Measurements from ENCODE around the gene REEP1. TPM values are rescaled to one million over a fixed set of nuclear protein-coding genes. Genes with fewer than 3 reads are reported as not detected.

REEP1 gene
- total RNA-seq, 3 donors from 2014 or later: 0.13 to 0.35 TPM; not detected in 1

DNA sequence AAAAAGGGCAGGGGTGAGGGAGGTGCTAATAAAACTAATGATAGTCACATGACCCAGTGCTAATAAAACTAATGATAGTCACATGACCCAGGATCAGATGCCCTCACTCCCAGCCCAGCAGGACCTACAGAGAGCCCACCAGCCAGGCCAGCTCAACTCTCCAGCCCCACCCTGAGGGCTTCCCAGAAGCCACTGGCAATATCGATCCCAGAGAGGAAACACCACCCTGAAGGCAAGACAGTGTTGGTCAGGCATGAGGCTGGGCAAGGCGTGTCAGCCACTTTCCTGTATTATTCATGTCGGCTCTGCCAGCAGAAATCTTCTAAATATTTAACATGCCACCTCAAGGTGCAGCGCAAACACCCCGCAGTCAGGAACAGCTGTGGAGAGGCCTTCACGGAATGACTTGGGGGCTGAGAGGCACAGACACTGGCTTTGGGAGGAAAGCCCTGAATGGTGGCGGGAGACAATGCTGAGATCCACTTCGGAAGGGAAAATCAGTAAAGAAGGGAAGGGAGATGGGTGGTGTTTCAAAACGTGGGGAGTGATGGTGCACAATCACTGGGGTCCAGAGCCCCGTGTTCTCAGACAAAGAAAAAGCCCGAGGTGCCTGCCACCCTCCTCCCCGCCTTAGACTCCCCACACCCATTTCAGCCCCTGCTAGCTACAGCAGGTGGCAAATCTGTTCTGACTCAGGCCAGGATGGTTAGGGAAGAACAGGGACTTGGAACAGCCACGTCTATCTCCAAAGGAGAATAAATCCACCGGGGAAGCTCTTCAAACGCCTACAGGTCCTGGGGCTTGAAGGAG is 1.4 kb downstream of the REEP1 start:
- no peaks in the 10 kb centered on the region for H3K36me3 Mint-ChIP-seq (ENCODE audit: insufficient read depth)
- no peak for ATAC-seq
- H3K4me1 Mint-ChIP-seq (ENCODE audit: low read depth): peaks cover 16% of the 10 kb centered on the region
- DNase-seq: no peak
- H3K4me3 Mint-ChIP-seq: peak overlapping the region; percentile 75
- peaks cover 63% of the 10 kb centered on the region for H3K27me3 Mint-ChIP-seq (ENCODE audit: low read depth)
- peaks cover 10% of the 10 kb centered on the region for H3K9me3 Mint-ChIP-seq

- no peak for DNase-seq
- H3K9me3 Mint-ChIP-seq: no peaks in the 10 kb centered on the region
- ATAC-seq: no peak
- no peaks in the 10 kb centered on the region for H3K36me3 Mint-ChIP-seq (ENCODE audit: insufficient read depth)
- H3K4me1 Mint-ChIP-seq (ENCODE audit: low read depth): peaks cover 16% of the 10 kb centered on the region
- H3K27me3 Mint-ChIP-seq (ENCODE audit: low read depth): peaks cover 47% of the 10 kb centered on the region
- H3K4me3 Mint-ChIP-seq: no peak overlapping the region
These were observed 4.0 kb downstream of the REEP1 start for GRCh38 chr2:86333378-86333777.

DNA sequence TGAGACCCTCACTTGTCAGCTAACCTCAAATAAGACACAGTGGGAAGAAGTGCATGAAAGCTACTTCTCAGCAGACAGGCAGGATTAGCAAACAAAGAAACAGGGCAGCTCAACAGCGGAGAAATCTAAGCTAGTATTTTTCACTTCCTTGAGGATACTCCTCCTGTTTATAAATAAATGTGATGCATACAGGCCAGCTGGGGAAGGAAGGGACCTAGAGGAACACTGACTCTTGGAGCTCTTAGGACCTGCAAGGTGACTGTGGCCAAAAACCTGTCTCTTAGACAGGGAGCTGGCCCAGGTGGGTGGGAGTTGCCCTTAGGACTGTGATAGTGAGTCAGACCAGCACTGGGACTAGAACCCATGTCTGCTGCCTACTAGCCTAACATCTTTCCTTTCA is 4.8 kb downstream of the REEP1 start:
- ATAC-seq: no peak
- Mint-ChIP-seq H3K27me3 (ENCODE audit: low read depth) (peaks cover 41% of the 10 kb centered on the region), H3K36me3 (ENCODE audit: insufficient read depth) (no peaks in the 10 kb centered on the region), H3K4me1 (ENCODE audit: low read depth) (peaks cover 12% of the 10 kb centered on the region), H3K4me3 (no peak overlapping the region), H3K9me3 (no peaks in the 10 kb centered on the region)
- DNase-seq: no peak

DNA sequence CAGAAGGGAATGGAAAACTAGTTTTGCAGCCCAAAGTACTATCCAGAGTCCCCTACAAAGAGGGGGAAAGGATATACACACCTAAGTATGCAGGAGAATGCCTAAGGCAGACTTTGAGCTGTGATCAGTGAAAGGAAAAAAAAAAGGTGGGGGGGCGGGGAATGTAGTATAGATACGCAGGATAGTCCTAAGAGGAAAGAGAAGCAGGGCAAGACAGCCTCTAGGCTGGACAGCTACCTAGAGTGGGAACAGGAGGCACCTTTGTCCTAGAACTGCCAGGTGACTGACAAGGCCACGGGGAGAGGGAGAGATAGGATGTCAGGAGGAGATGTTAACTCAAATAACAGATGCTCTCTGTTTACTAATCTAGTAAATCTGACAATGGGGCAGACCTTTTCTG is 6.0 kb downstream of the REEP1 start:
- Mint-ChIP-seq H3K9me3 (no peaks in the 10 kb centered on the region), H3K4me3 (no peak overlapping the region), H3K36me3 (ENCODE audit: insufficient read depth) (no peaks in the 10 kb centered on the region), H3K27me3 (ENCODE audit: low read depth) (peaks cover 35% of the 10 kb centered on the region), H3K4me1 (ENCODE audit: low read depth) (peaks cover 6% of the 10 kb centered on the region)
- DNase-seq: no peak
- ATAC-seq: no peak

- no peaks in the 10 kb centered on the region for H3K9me3 Mint-ChIP-seq
- ATAC-seq (no peak), DNase-seq (no peak)
- H3K27me3 Mint-ChIP-seq (ENCODE audit: low read depth): peaks cover 23% of the 10 kb centered on the region
- H3K36me3 Mint-ChIP-seq (ENCODE audit: insufficient read depth): no peaks in the 10 kb centered on the region
- no peaks in the 10 kb centered on the region for H3K4me1 Mint-ChIP-seq (ENCODE audit: low read depth)
- H3K4me3 Mint-ChIP-seq: no peak overlapping the region
These were observed 7.4 kb downstream of the REEP1 start for GRCh38 chr2:86330001-86330400.

DNA sequence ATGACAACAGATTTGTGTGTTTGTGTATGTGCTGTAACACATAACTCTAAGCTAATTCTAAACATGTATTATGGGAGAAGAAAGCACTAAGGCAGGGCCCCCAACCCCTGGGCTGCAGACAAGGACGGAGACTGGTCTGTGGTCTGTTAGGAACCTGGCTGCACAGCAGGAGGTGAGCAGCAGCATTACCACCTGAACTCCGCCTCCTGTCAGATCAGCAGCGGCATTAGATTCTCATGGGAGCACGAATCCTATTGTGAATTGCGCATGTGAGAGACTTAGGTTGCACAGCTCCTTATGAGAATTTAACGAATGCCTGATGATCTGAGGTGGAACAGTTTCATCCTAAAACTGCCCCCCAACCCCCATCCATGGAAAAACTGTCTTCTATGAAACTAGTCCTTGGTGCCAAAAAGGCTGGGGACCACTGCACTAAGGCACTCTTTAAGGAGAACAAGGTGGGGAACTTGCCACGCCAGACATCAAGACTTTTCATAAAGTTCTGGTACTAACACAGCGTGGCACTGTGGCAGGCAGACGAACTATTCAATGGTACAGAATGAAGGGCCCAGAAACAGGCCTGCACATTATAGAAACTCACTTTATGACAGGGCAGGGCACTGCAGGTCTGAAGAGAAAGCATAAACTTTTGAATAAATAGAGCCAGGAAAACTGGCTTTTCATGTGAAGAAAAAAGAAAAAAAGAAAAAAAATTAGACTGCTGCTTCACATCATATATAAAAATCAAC is 14.0 kb downstream of the REEP1 start:
- H3K4me3 Mint-ChIP-seq: no peak overlapping the region
- DNase-seq (no peak), ATAC-seq (no peak)
- peaks cover 2% of the 10 kb centered on the region for H3K27me3 Mint-ChIP-seq (ENCODE audit: low read depth)
- H3K36me3 Mint-ChIP-seq (ENCODE audit: insufficient read depth): no peaks in the 10 kb centered on the region
- peaks cover 7% of the 10 kb centered on the region for H3K4me1 Mint-ChIP-seq (ENCODE audit: low read depth)
- no peaks in the 10 kb centered on the region for H3K9me3 Mint-ChIP-seq

DNA sequence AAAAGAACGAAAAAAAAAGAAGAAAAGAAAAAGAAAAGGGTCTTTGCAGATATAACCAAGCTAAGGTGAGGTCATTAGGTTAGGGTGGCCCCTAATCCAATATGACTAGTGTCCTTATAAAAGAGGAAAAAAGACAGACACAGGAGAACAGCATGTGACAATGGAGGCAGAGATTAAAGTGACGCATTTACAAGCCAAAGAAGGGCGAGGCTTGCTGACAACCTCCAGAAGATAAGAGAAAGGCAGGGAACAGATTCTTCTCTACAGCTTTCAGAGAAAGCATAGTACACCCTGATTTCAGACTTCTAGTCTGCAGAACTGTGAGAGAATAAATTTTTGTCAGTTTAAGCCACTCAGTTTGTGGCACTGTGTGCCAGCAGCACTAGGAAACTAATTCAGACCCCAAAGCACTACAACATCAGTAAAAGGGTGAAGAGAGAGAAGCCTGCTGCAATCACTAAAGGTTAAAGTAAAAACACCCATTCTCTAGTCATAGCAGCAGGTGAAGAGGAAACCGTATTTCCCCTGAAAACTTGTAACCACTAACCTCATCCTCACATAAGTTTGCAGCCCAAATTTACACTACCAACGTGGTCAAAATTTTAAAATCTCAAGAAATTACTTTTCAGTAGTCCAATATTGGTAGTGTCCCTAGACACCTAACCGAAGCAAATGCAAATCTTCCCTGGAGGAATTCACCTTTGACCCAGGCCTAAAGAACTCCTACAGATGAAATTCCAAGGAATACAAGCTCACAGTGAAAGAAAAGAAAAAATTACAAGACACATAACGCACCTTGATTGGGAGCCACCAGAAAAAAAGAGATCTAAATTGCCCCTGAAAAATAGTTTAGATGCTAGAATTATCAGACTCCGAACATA is 17.5 kb downstream of the REEP1 start:
- H3K4me1 Mint-ChIP-seq (ENCODE audit: low read depth): peaks cover 7% of the 10 kb centered on the region
- no peak overlapping the region for H3K4me3 Mint-ChIP-seq
- no peaks in the 10 kb centered on the region for H3K36me3 Mint-ChIP-seq (ENCODE audit: insufficient read depth)
- ATAC-seq (peak in 1 of 2 donors; percentile 18), DNase-seq (no peak)
- H3K27me3 Mint-ChIP-seq (ENCODE audit: low read depth): peaks cover 2% of the 10 kb centered on the region
- no peaks in the 10 kb centered on the region for H3K9me3 Mint-ChIP-seq

DNA sequence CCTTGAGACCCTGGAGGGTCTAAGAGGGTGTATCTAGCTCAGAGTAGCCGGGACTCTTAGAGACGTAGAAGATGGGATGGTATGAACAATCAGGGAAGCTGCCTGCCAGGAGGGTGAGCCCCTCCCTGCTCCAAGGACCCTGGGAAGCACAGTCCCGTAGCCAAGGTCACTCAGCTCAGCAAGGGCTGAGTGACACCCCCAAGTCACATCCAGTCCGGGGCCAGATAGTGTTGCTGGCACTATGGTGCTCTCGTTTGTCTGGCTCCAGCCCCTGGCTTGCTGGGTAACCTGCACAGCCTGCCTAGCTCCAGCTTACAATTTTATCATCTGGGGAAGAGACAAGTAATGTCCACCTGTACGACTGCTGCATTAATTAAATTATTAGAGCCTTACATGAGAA is 22.3 kb downstream of the REEP1 start:
- Mint-ChIP-seq H3K4me3 (no peak overlapping the region), H3K4me1 (ENCODE audit: low read depth) (peaks cover 6% of the 10 kb centered on the region), H3K36me3 (ENCODE audit: insufficient read depth) (no peaks in the 10 kb centered on the region), H3K27me3 (ENCODE audit: low read depth) (peaks cover 2% of the 10 kb centered on the region), H3K9me3 (no peaks in the 10 kb centered on the region)
- DNase-seq: no peak
- no peak for ATAC-seq

DNA sequence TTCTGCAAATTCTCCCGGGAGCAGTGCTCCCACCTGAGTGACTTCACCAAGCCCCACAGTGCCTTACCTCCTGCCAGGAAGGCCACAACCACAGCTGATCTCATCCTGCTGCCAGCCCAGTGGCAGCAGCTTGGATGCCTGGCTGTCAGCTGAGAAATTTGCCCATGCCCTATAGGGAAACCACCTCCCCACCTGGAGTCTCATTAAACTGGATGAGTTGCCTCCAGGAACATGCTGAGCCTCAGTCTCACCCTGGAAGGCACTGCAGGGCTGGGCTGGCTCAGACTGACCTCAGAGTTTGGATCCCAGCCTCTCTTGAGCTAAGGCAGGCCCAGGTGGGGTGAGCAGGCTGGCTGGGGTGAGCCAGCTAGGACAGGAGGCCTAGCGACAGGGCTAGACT is 23.3 kb downstream of the REEP1 start:
- no peaks in the 10 kb centered on the region for H3K9me3 Mint-ChIP-seq
- ATAC-seq: no peak
- no peaks in the 10 kb centered on the region for H3K27me3 Mint-ChIP-seq (ENCODE audit: low read depth)
- no peaks in the 10 kb centered on the region for H3K4me1 Mint-ChIP-seq (ENCODE audit: low read depth)
- H3K4me3 Mint-ChIP-seq: no peak overlapping the region
- H3K36me3 Mint-ChIP-seq (ENCODE audit: insufficient read depth): no peaks in the 10 kb centered on the region
- no peak for DNase-seq

- DNase-seq: no peak
These were observed 24.1 kb downstream of the REEP1 start for GRCh38 chr2:86313341-86313740.

DNA sequence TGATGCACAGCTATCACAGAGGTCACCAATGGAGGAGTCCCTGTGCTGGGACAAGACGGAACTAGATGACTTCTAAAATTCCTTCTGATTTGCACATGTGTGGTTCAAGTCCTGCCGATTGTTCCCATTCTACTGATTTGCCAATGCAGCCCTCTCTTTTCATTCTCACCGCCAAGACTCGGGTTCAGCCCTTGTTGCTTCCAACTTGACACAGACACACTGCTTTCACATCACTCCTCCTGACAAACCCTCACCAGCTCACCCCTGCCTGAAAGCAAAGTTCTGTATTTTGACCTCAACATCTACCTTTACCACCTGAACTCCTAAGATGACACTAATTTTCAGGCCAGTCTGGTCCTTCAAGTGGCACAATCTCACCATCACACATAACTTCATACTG is 25.5 kb downstream of the REEP1 start:
- Mint-ChIP-seq H3K27me3 (ENCODE audit: low read depth) (peaks cover 2% of the 10 kb centered on the region), H3K36me3 (ENCODE audit: insufficient read depth) (no peaks in the 10 kb centered on the region), H3K4me3 (no peak overlapping the region), H3K4me1 (ENCODE audit: low read depth) (no peaks in the 10 kb centered on the region), H3K9me3 (no peaks in the 10 kb centered on the region)
- DNase-seq (no peak), ATAC-seq (no peak)

More at GRCh38 chr2:86313341-86313740, 24.1 kb downstream of the REEP1 start:
- no peak overlapping the region for H3K4me3 Mint-ChIP-seq
- no peaks in the 10 kb centered on the region for H3K4me1 Mint-ChIP-seq (ENCODE audit: low read depth)
- no peaks in the 10 kb centered on the region for H3K9me3 Mint-ChIP-seq
- ATAC-seq: no peak
- H3K36me3 Mint-ChIP-seq (ENCODE audit: insufficient read depth): no peaks in the 10 kb centered on the region
- no peaks in the 10 kb centered on the region for H3K27me3 Mint-ChIP-seq (ENCODE audit: low read depth)

DNA sequence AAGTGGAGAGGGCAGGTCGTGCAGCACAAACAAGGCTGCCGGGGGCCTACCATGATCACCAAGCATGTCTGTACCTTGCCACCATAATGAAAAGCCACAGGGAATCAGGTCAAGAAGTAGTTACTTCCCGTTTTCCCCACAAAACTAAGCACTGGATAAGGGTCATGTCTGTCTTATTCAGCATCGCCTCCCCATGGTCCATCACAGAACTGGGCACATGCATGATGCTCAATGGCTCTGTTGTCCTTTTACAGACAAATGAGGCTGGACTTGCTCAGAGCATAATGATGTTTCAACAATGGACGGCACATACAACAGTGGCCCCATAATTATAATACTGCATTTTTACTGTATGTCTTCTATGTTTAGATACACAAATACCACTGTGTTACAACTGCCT is 27.5 kb downstream of the REEP1 start:
- ATAC-seq (no peak), DNase-seq (no peak)
- Mint-ChIP-seq H3K4me1 (ENCODE audit: low read depth) (no peaks in the 10 kb centered on the region), H3K27me3 (ENCODE audit: low read depth) (peaks cover 6% of the 10 kb centered on the region), H3K9me3 (no peaks in the 10 kb centered on the region), H3K36me3 (ENCODE audit: insufficient read depth) (no peaks in the 10 kb centered on the region), H3K4me3 (no peak overlapping the region)

DNA sequence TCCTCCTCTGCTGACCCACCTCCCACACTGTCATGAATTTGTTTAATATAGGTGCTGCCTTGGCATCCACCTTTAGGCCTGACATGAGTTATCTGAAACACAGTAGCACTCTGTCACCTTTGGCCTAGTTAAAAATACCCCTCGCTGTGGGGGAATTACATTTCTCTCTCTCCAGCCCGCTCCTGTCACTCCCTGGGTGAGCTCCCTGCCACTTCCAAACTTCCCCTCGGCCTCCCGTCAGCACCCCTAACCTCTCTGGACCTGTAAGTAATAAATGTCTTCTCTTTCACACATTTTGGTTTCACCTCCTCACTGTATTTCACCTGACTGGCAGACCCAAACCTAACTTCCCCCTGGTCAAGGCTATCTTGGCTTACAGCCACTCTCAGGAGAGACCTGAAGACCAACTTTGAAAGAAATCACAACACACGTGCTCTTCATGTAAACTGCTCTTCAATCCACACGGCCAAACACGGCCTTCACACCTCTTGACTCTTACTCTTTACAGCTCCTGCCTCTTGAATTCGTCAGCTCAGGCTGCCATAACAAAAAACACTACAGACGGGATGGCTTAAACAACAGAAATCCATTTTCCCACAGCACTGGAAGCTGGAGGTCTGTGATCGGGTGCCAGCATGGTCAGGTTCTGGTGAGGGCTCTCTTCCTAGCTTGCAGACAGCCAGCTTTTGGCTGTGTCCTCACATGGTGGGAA is 28.3 kb downstream of the REEP1 start:
- no peak for ATAC-seq
- no peak for DNase-seq
- Mint-ChIP-seq H3K27me3 (ENCODE audit: low read depth) (peaks cover 6% of the 10 kb centered on the region), H3K4me1 (ENCODE audit: low read depth) (no peaks in the 10 kb centered on the region), H3K4me3 (no peak overlapping the region), H3K36me3 (ENCODE audit: insufficient read depth) (no peaks in the 10 kb centered on the region), H3K9me3 (no peaks in the 10 kb centered on the region)

DNA sequence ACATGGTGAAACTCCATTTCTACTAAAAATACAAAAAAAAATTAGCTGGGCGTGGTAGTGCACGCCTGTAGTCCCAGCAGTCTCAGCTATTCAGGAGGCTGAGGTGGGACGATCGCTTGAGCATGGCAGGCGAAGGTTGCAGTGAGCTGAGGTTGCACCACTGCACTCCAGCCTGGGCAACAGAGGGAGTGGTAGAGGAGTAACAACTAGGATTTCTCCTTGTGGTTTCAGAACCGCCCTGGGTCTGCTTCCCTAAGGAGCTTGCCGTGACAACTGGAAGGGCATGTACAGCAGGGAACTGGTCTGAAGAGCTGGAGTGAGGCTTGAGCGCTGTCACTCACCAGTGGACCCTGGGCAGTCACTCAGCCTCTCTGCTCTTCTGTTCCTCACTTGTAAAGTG is 29.1 kb downstream of the REEP1 start:
- ATAC-seq (no peak), DNase-seq (no peak)
- Mint-ChIP-seq H3K4me1 (ENCODE audit: low read depth) (no peaks in the 10 kb centered on the region), H3K4me3 (no peak overlapping the region), H3K9me3 (no peaks in the 10 kb centered on the region), H3K36me3 (ENCODE audit: insufficient read depth) (no peaks in the 10 kb centered on the region), H3K27me3 (ENCODE audit: low read depth) (peaks cover 10% of the 10 kb centered on the region)

Data from activated T-cell treated with anti-CD3 and anti-CD28 coated beads, Interleukin-2, amount 50 U/mL, for 4 hours (primary cell).